ENCODE results near the gene ZNF688. TPM values are rescaled to one million over a fixed set of nuclear protein-coding genes. Genes with fewer than 3 reads are reported as not detected.

ZNF688 gene
- total and polyA plus RNA-seq, 2 of the 13 experiments (the other 11 are each of a cell fraction or from before 2014, with no cell fraction given), result 2.4 to 5.4 TPM

DNA sequence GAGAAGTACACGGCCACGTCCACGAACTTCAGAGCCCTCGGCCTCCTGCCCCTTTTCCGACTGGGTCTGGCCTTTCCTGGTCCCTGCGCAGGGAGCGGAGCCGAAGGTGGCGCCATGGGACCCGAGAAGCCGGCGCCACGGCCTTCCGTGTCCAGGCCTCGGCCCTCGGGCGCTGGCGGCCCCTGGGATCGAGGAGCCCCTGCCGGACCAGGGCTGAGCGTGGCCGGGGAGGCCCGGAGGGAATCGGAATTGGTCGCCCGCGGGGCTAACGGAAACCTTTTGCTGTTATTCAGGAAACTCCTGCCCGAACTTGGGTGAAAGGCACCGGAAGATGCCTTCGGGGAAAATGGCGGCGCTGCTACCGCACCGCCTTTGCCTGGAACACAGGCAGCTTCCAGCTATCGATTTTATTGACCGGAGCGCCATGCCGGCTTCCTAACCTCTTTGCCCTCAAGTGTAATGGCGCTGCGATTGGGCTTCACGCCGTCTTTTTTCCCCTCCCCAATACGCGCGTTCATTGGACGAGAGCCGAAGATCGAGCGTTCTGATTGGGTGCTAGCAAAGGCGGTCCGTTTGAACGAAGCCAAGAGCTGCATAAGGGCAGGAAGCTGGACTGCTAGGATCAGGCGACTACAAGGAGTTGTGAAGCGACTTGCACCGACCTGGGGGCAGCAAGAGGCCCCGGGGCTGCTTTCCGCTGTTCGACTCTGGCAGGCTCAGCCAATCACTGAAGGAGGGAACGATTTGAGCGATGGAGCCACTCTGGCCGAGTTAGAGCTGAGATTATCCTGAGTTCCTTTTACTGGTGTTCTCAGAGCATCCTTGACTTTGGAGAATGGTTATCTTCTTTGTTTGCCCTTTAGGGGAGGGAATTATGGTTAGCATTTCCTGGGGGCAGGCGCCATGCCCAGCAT, 38.7 kb upstream of the ZNF688 start, which contains the start of gene ZNF689 (continued):
- TF ChIP-seq ZNF253 (CRISPR knock-in tag; IDR thresholded peaks at IDR 0.05; ENCODE audit: borderline replicate concordance) (peak; percentile 77), FOXJ3 (CRISPR knock-in tag; IDR thresholded peaks at IDR 0.05; ENCODE audit: borderline replicate concordance) (peak; percentile 74)

DNA sequence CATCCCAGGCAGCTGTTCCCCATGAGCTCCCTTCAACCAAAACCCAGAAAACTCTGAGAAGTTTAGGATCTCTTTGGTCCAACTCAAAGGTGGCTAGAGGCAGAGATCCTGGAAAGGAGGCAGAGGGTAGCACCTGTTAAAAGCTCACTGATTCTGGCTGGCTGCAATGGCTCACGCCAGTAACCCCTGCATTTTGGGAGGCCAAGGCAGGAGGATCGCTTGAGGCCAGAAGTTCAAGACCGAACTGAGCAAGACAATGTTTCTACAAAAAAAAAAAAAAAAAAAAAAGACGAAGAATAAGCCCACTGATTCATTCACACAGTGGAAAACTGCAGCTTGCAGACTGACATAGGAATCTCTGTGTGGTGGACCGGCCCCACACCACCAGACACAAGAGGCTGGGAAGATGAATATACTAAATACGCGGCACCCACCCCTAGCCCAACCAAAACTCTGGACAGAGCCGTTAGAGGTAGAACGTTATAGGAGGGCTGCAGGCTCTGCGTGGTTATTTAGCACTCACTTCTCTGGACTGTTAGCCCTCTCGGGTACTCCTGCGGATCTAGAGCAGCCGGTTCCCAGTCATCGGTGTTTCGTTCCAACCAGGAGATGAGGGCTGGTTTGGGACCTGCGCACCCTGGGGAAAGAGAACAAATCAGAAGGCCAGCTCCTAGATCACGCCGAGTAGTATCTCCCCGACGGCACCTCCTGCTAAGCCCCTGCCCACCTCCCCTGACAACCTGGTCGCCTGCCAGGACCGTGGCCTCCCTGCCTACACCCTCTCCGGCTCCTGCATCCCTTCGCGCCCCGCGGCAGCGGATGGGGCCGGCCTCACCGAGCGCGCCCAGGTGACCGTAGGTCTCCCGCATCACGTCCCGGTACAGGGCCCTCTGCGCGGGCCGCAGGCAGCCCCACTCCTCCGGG, 37.8 kb upstream of the ZNF688 start:
- H2AFZ ChIP-seq (ENCODE audit: low read length), result peak overlapping the region; percentile 84
- H3K9me3 ChIP-seq (ENCODE audit: low read length), result no peaks in the 10 kb centered on the region
- BruUV-seq (replicated peaks), result TSS peak; percentile 78
- ChIA-PET POLR2A (interaction anchor here (1.1 to 3.5 kb wide), 23 partner anchors 11 to 509 kb away, joined by 3 to 46 read pairs (median 6); partner anchors contain the start of genes FBRS, KAT8, PRR14 and SEPHS2), CTCF (ENCODE audit: low intra/inter-chr PET ratio, low total read pairs) (no interaction called here)
- no peak for FAIRE-seq
- H3K27ac ChIP-seq (ENCODE audit: extremely low read length, insufficient read depth, low read length), result peak overlapping the region; percentile 92
- intact Hi-C loops (cut with micrococcal nuclease; ENCODE audit: unreplicated experiment), result no loop called here
- peak overlapping the region; percentile 80 to 96 (median 92) for H3K4me3 ChIP-seq (replicated peaks in 1 of 3; ENCODE audit: insufficient read depth in 1 of 3, low read depth in 2 of 3, low read length in 3 of 3)
- 10% methylated on average over 39 of the region's 40 CpGs for WGBS (ENCODE audit: low lambda C conversion rate)
- H3K27me3 ChIP-seq (ENCODE audit: control insufficient read depth in 1 of 2, insufficient read depth in 2 of 2, low read length in 2 of 2), result no peaks in the 10 kb centered on the region; a peak in 1 of 5 replicates
- peaks cover 34% of the 10 kb centered on the region for H3K4me1 ChIP-seq (ENCODE audit: insufficient read depth, low read length)
- H3K4me2 ChIP-seq (ENCODE audit: low read depth, low read length), result peak overlapping the region; percentile 98
- H3K36me3 ChIP-seq (replicated peaks in 1 of 2; ENCODE audit: control insufficient read depth in 1 of 2, insufficient read depth in 2 of 2, low read length in 2 of 2), result peaks cover 11 to 27% of the 10 kb centered on the region in 2 experiments; a peak in 3 of 5 replicates
- H4K20me1 ChIP-seq (ENCODE audit: insufficient read depth, low read length), result no peaks in the 10 kb centered on the region
- no peak for DNase-seq (ENCODE audit: low spot score)
- in situ Hi-C loops (cut with HindIII; ENCODE audit: extremely low pct_ligation_motif_present, low pct_unique_long_range_greater_than_20kb), result loop anchor here (10.0 kb wide), 1 partner anchor 174 kb away; the partner anchor contains the start of gene DCTPP1
- peak; percentile 69 for ATAC-seq
- peaks cover 18% of the 10 kb centered on the region for H3K79me2 ChIP-seq (ENCODE audit: insufficient read depth, low read length)
- peak overlapping the region; percentile 99 for H3K9ac ChIP-seq (ENCODE audit: insufficient read depth, low read depth, low read length)
- TF ChIP-seq HNRNPK (IDR thresholded peaks at IDR 0.05; ENCODE audit: low read depth, low read length, poor library complexity, severe bottlenecking), result peak; percentile 41
- no peak for TF ChIP-seq ZNF136 (CRISPR knock-in tag; IDR thresholded peaks at IDR 0.05; ENCODE audit: low read depth)
- TF ChIP-seq, protein P1, sequence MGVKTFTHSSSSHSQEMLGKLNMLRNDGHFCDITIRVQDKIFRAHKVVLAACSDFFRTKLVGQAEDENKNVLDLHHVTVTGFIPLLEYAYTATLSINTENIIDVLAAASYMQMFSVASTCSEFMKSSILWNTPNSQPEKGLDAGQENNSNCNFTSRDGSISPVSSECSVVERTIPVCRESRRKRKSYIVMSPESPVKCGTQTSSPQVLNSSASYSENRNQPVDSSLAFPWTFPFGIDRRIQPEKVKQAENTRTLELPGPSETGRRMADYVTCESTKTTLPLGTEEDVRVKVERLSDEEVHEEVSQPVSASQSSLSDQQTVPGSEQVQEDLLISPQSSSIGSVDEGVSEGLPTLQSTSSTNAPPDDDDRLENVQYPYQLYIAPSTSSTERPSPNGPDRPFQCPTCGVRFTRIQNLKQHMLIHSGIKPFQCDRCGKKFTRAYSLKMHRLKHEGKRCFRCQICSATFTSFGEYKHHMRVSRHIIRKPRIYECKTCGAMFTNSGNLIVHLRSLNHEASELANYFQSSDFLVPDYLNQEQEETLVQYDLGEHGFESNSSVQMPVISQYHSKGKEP (CRISPR knock-in tag; IDR thresholded peaks at IDR 0.05), result no peak
- peak; percentile 39 for TF ChIP-seq PHF5A (CRISPR knock-in tag; IDR thresholded peaks at IDR 0.05; ENCODE audit: low read depth, unreplicated experiment)
- TF ChIP-seq ZNF674 (CRISPR knock-in tag; IDR thresholded peaks at IDR 0.05; ENCODE audit: low read depth), result peak; percentile 71; the same call in 1 of the 2 replicates
- 0 out of 2 replicates have a peak, but pooled peaks have one; percentile 6 for TF ChIP-seq ZNF749 (CRISPR knock-in tag; IDR thresholded peaks at IDR 0.05; ENCODE audit: borderline replicate concordance)
- TF ChIP-seq NPAS2 (CRISPR knock-in tag; IDR thresholded peaks at IDR 0.05; ENCODE audit: borderline replicate concordance), result no peak
- TF ChIP-seq ZBTB38 (CRISPR knock-in tag; IDR thresholded peaks at IDR 0.05), result peak; percentile 62; the same call in 1 of the 2 replicates
- TF ChIP-seq, protein P2, sequence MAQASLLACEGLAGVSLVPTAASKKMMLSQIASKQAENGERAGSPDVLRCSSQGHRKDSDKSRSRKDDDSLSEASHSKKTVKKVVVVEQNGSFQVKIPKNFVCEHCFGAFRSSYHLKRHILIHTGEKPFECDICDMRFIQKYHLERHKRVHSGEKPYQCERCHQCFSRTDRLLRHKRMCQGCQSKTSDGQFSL (CRISPR knock-in tag; IDR thresholded peaks at IDR 0.05), result peak; percentile 21

Measured in HepG2 (cell line).